GM23248 (cell line): Measurements from ENCODE around the gene PKNOX2. TPM values are rescaled to one million over a fixed set of nuclear protein-coding genes. Genes with fewer than 3 reads are reported as not detected.

Source experiments
- DNase-seq: peaks from one replicate; pipeline ENCODE4 v3.0.0-alpha.2; 2015
- H2AFZ ChIP-seq: fragments of 200-600 bp; sonication (generic); 2 replicates; pipeline ENCODE4 v1.6.1; 2016; ENCODE audit warnings: antibody characterized with exemption
- H3F3A ChIP-seq: fragments of 200-600 bp; sonication (generic); 2 replicates; pipeline ENCODE4 v1.6.1; 2016; ENCODE audit warnings: mild to moderate bottlenecking, antibody characterized with exemption, mixed run types; ENCODE audit not compliant: insufficient read depth
- H3K27ac ChIP-seq: fragments of 200-600 bp; sonication (generic); 2 replicates; pipeline ENCODE4 v1.5.1; 2016; ENCODE audit warnings: mild to moderate bottlenecking
- H3K27me3 ChIP-seq: fragments of 200-600 bp; sonication (generic); replicated peaks from 2 replicates; pipeline ENCODE4 v1.6.1; 2016; ENCODE audit warnings: mild to moderate bottlenecking; ENCODE audit not compliant: insufficient read depth
- H3K36me3 ChIP-seq: fragments of 200-600 bp; sonication (generic); 2 replicates; pipeline ENCODE4 v1.6.1; 2016; ENCODE audit warnings: low read depth, mild to moderate bottlenecking
- H3K4me1 ChIP-seq: fragments of 200-600 bp; sonication (generic); 2 replicates; pipeline ENCODE4 v1.6.1; 2016; ENCODE audit warnings: mild to moderate bottlenecking; ENCODE audit not compliant: insufficient read depth
- H3K4me2 ChIP-seq: fragments of 200-600 bp; sonication (generic); one replicate; pipeline ENCODE4 v1.6.1; 2016; ENCODE audit warnings: mild to moderate bottlenecking; ENCODE audit not compliant: unreplicated experiment
- H3K4me3 ChIP-seq: fragments of 200-600 bp; sonication (generic); 2 replicates; pipeline ENCODE4 v1.5.1; 2016; ENCODE audit warnings: mild to moderate bottlenecking
- H3K79me2 ChIP-seq: fragments of 200-600 bp; sonication (generic); 2 replicates; pipeline ENCODE4 v1.6.1; 2016; ENCODE audit warnings: mild to moderate bottlenecking; ENCODE audit not compliant: insufficient read depth
- H3K9ac ChIP-seq: fragments of 200-600 bp; sonication (generic); 2 replicates; pipeline ENCODE4 v1.6.1; 2016; ENCODE audit warnings: mild to moderate bottlenecking
- H3K9me2 ChIP-seq: fragments of 200-600 bp; sonication (generic); 2 replicates; pipeline ENCODE4 v1.6.1; 2016; ENCODE audit warnings: mixed run types, mild to moderate bottlenecking, moderate library complexity; ENCODE audit not compliant: insufficient read depth
- H3K9me3 ChIP-seq: fragments of 200-600 bp; sonication (generic); one replicate; pipeline ENCODE4 v1.6.1; 2017; ENCODE audit warnings: low read depth
- H4K20me1 ChIP-seq: fragments of 200-600 bp; sonication (generic); 2 replicates; pipeline ENCODE4 v1.6.0; 2016; ENCODE audit not compliant: insufficient read depth
- EZH2 ChIP-seq: fragments of 200-600 bp; sonication (generic); IDR thresholded peaks from 2 replicates; pipeline ENCODE4 v1.6.1; 2018; ENCODE audit warnings: antibody characterized with exemption, mild to moderate bottlenecking; ENCODE audit not compliant: insufficient read depth, poor library complexity, severe bottlenecking
- EZH2phosphoT487 ChIP-seq: fragments of 200-600 bp; sonication (generic); IDR thresholded peaks from 2 replicates; pipeline ENCODE4 v1.6.1; 2018; ENCODE audit warnings: antibody characterized with exemption, moderate library complexity, mild to moderate bottlenecking, low read depth; ENCODE audit not compliant: insufficient read depth
- WGBS, 2 experiments: methylation state at CpG; one replicate each; pipeline ENCODE4 v1.1.6; 2015 to 2017; ENCODE audit warnings: low lambda C conversion rate in 2 of 2, low coverage in 1 of 2; ENCODE audit errors: missing lambda C conversion rate in 2 of 2; 5-methylcytosine and 5-hydroxymethylcytosine counted together
- in situ Hi-C: fragments of 300-500 bp; cut with MboI; formaldehyde crosslinking; loops from 2 replicates; pipeline ENCODE4 v1.15.0; 2020
- polyA plus RNA-seq: library from polyadenylated mRNA; unstranded; fragments of >200 nt; fragmentation: Nextera tagmentation; extraction: Ambion mirVana; gene quantifications from 2 replicates; pipeline ENCODE4 v1.2.1, GENCODE V29; 2016
- total RNA-seq: library from RNA; depleted of rRNA; stranded (reverse); fragments of >200 nt; shearing (Covaris generic); gene quantifications from 2 replicates; pipeline ENCODE4 v1.2.3, GENCODE V29; 2014

Gene PKNOX2
- total and polyA plus RNA-seq, 2 experiments from 2014 or later = 0.21 to 0.76 TPM

DNA sequence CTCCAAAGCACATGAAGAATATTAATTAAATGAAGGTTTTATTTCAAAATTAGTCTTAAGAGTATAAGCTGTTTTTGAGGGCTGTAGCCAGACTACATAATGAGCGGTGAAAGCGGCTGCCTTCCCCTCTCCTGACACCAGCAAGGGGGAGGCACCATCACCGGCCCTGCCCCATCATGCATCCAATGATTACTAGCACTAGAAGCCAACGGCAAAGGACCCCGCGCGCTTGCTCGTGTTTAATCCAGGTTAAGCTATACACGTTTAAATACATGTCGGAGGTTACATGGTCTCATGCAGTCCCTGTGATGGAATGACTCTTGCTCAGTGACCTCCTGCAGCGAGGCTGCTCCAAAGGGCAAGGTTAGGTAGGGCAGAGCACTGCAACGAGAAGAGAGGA is 281.2 kb downstream of the PKNOX2 start:
- TF ChIP-seq EZH2phosphoT487 (no peak), EZH2 (no peak)
- H4K20me1 ChIP-seq = no peaks in the 10 kb centered on the region
- 84 to 89% methylated on average over 12 of the region's 12 CpGs for WGBS, 2 experiments
- no peak overlapping the region for H3K4me3 ChIP-seq
- no peak for DNase-seq
- no peak overlapping the region for H2AFZ ChIP-seq
- in situ Hi-C loops = no loop called here
- H3K36me3 ChIP-seq = no peaks in the 10 kb centered on the region
- no peak overlapping the region for H3K9ac ChIP-seq
- H3F3A ChIP-seq = peaks cover 9% of the 10 kb centered on the region
- H3K4me2 ChIP-seq = no peak overlapping the region
- no peaks in the 10 kb centered on the region for H3K27me3 ChIP-seq
- peaks cover 13% of the 10 kb centered on the region for H3K4me1 ChIP-seq
- H3K79me2 ChIP-seq = no peaks in the 10 kb centered on the region
- H3K27ac ChIP-seq = no peak overlapping the region
- no peaks in the 10 kb centered on the region for H3K9me3 ChIP-seq
- no peaks in the 10 kb centered on the region for H3K9me2 ChIP-seq

GRCh38 chr11:125446279-125446678 is 281.7 kb downstream of the PKNOX2 start:
- no peaks in the 10 kb centered on the region for H3K27me3 ChIP-seq
- no peaks in the 10 kb centered on the region for H3K36me3 ChIP-seq
- peaks cover 9% of the 10 kb centered on the region for H3F3A ChIP-seq
- in situ Hi-C loops = no loop called here
- H3K79me2 ChIP-seq = no peaks in the 10 kb centered on the region
- no peaks in the 10 kb centered on the region for H3K9me2 ChIP-seq
- no peak overlapping the region for H3K27ac ChIP-seq
- no peaks in the 10 kb centered on the region for H3K9me3 ChIP-seq
- no peak overlapping the region for H3K4me2 ChIP-seq
- no peak overlapping the region for H3K9ac ChIP-seq
- H2AFZ ChIP-seq = no peak overlapping the region
- H3K4me3 ChIP-seq = no peak overlapping the region
- no peak for TF ChIP-seq EZH2phosphoT487
- TF ChIP-seq EZH2 = no peak
- H4K20me1 ChIP-seq = no peaks in the 10 kb centered on the region
- WGBS, 2 experiments = 96 to 99% methylated on average over 7 of the region's 7 CpGs
- DNase-seq = no peak
- H3K4me1 ChIP-seq = peaks cover 13% of the 10 kb centered on the region

DNA sequence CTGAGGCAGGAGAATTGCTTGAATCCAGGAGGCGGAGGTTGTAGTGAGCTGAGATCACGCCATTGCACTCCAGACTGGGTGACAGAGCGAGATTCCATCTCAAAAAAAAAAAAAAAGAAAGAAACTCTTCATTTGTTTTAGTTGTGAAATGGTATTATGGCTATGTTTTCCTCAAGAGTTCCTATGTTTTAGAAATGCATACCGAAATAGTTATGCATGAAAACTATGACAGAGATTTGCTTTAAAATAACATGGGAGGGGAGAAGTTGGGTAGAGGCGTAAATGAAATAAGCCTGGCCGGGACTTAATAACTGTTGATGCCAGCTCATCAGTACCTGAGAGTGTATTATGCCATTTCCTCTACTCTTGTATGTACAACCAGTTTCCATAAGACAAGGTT is 283.2 kb downstream of the PKNOX2 start:
- peaks cover 9% of the 10 kb centered on the region for H3F3A ChIP-seq
- H3K9me2 ChIP-seq = no peaks in the 10 kb centered on the region
- TF ChIP-seq EZH2 = no peak
- no peaks in the 10 kb centered on the region for H3K9me3 ChIP-seq
- no peak for DNase-seq
- no peak overlapping the region for H3K4me3 ChIP-seq
- no peaks in the 10 kb centered on the region for H3K36me3 ChIP-seq
- peak overlapping the region; percentile 27 for H3K4me2 ChIP-seq
- in situ Hi-C loops = no loop called here
- peak overlapping the region; percentile 63; the same call in 1 of the 2 replicates for H2AFZ ChIP-seq
- H4K20me1 ChIP-seq = no peaks in the 10 kb centered on the region
- H3K27ac ChIP-seq = peak overlapping the region; percentile 63
- H3K9ac ChIP-seq = no peak overlapping the region
- no peaks in the 10 kb centered on the region for H3K79me2 ChIP-seq
- peaks cover 13% of the 10 kb centered on the region for H3K4me1 ChIP-seq
- H3K27me3 ChIP-seq = no peaks in the 10 kb centered on the region
- 87 to 89% methylated on average over 6 of the region's 6 CpGs for WGBS, 2 experiments

DNA sequence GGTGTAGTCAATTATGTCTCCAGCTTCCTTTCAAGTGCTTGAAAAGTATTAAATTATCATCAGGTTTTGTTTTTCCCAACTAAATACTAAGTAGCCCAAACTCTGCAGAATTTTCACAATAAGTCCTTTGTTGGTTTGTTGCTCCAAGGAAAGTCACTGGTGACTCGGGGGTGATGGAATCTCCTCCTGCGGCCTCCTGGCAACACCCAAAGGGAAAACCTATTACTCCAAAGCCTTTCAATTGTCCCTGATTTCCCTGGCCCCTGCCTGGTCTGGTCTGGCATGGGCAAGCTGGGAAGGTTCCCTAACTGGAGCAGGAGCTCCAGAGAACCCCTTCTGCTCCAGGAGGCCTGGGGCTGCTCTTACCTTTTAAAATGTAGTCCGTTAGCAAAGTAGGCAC is 283.6 kb downstream of the PKNOX2 start:
- H3K36me3 ChIP-seq = no peaks in the 10 kb centered on the region
- peak overlapping the region; percentile 22; the same call in 1 of the 2 replicates for H3K9ac ChIP-seq
- peak overlapping the region; percentile 27 for H3K4me2 ChIP-seq
- H3K9me3 ChIP-seq = no peaks in the 10 kb centered on the region
- H3K79me2 ChIP-seq = no peaks in the 10 kb centered on the region
- peak overlapping the region; percentile 63 for H3K27ac ChIP-seq
- peak; percentile 85 for DNase-seq
- H3K4me1 ChIP-seq = peaks cover 13% of the 10 kb centered on the region
- no peak overlapping the region for H3K4me3 ChIP-seq
- peaks cover 9% of the 10 kb centered on the region for H3F3A ChIP-seq
- in situ Hi-C loops = no loop called here
- 44 to 46% methylated on average over 3 of the region's 3 CpGs for WGBS, 2 experiments
- no peaks in the 10 kb centered on the region for H3K9me2 ChIP-seq
- peak overlapping the region; percentile 63 for H2AFZ ChIP-seq
- no peaks in the 10 kb centered on the region for H3K27me3 ChIP-seq
- H4K20me1 ChIP-seq = no peaks in the 10 kb centered on the region
- TF ChIP-seq EZH2 (no peak), EZH2phosphoT487 (no peak)

GRCh38 chr11:125449565-125449964 is 285.0 kb downstream of the PKNOX2 start:
- H3F3A ChIP-seq = peaks cover 9% of the 10 kb centered on the region
- in situ Hi-C loops = no loop called here
- DNase-seq = no peak
- no peak overlapping the region for H3K27ac ChIP-seq
- H3K79me2 ChIP-seq = no peaks in the 10 kb centered on the region
- no peaks in the 10 kb centered on the region for H3K27me3 ChIP-seq
- H3K4me3 ChIP-seq = no peak overlapping the region
- H4K20me1 ChIP-seq = no peaks in the 10 kb centered on the region
- WGBS, 2 experiments = 78 to 79% methylated on average over 2 of the region's 2 CpGs
- H2AFZ ChIP-seq = no peak overlapping the region
- TF ChIP-seq EZH2 (no peak), EZH2phosphoT487 (no peak)
- no peaks in the 10 kb centered on the region for H3K36me3 ChIP-seq
- H3K9ac ChIP-seq = no peak overlapping the region
- peaks cover 13% of the 10 kb centered on the region for H3K4me1 ChIP-seq
- no peak overlapping the region for H3K4me2 ChIP-seq
- H3K9me3 ChIP-seq = no peaks in the 10 kb centered on the region
- H3K9me2 ChIP-seq = no peaks in the 10 kb centered on the region
